Subcutaneous abdominal adipose tissue (tissue), 5 donors: ENCODE measurements around the gene NMD3.

Experiments used
- H3K27ac ChIP-seq: one replicate; pipeline ENCODE4 v1.7.0; 2013; ENCODE audit warnings: low read depth, mild to moderate bottlenecking, inconsistent platforms, low read length, moderate library complexity
- H3K27me3 ChIP-seq, 5 donors: one replicate each; pipeline ENCODE4 v1.7.0; 2013; ENCODE audit warnings: low read length in 5 of 5, inconsistent platforms in 1 of 5; ENCODE audit not compliant: control insufficient read depth in 5 of 5, insufficient read depth in 4 of 5
- H3K36me3 ChIP-seq, 5 donors: one replicate each; pipeline ENCODE4 v1.7.0; 2013; ENCODE audit warnings: low read length in 5 of 5; ENCODE audit not compliant: control insufficient read depth in 5 of 5, insufficient read depth in 5 of 5
- H3K4me1 ChIP-seq, 5 donors: one replicate each; pipeline ENCODE4 v1.7.0; 2013; ENCODE audit warnings: low read length in 5 of 5, mild to moderate bottlenecking in 3 of 5, moderate library complexity in 1 of 5; ENCODE audit not compliant: control insufficient read depth in 5 of 5, insufficient read depth in 5 of 5
- H3K4me3 ChIP-seq, 5 donors: one replicate each; pipeline ENCODE4 v1.7.0; 2013; ENCODE audit warnings: low read length in 5 of 5, low read depth in 1 of 5
- H3K9ac ChIP-seq, 5 donors: one replicate each; pipeline ENCODE4 v1.7.0; 2013; ENCODE audit warnings: low read length in 5 of 5, mild to moderate bottlenecking in 4 of 5, moderate library complexity in 3 of 5
- H3K9me3 ChIP-seq, 5 donors: one replicate each; pipeline ENCODE4 v1.7.0; 2013; ENCODE audit warnings: low read length in 5 of 5; ENCODE audit not compliant: control insufficient read depth in 5 of 5
- donor health status: healthy.
- donor health status: healthy.
- donor health status: healthy.
- donor health status: healthy.
- donor health status: healthy.

NMD3 gene

GRCh38 chr3:161253711-161254110 is 32.6 kb downstream of the NMD3 start:
- no peak overlapping the region for H3K27ac ChIP-seq
- H3K36me3 ChIP-seq, result peaks cover 49 to 65% (median 54%) of the 10 kb centered on the region in 5 donors

GRCh38 chr3:161254861-161255260 is 33.8 kb downstream of the NMD3 start:
- Histone ChIP-seq H3K36me3 (peaks cover 43 to 58% (median 47%) of the 10 kb centered on the region in 5 donors), H3K27ac (no peak overlapping the region)

More at GRCh38 chr3:161253711-161254110, 32.6 kb downstream of the NMD3 start:
- Histone ChIP-seq H3K4me3 (no peak overlapping the region), H3K27me3 (no peaks in the 10 kb centered on the region), H3K9me3 (no peaks in the 10 kb centered on the region), H3K9ac (no peak overlapping the region), H3K4me1 (no peaks in the 10 kb centered on the region)

GRCh38 chr3:161263057-161263456 is 41.9 kb downstream of the NMD3 start:
- Histone ChIP-seq H3K4me3 (no peak overlapping the region), H3K9ac (no peak overlapping the region), H3K4me1 (peaks cover 0 to 6% (median 4%) of the 10 kb centered on the region in 5 donors), H3K9me3 (peaks cover 0 to 8% (median 0%) of the 10 kb centered on the region in 5 donors), H3K27ac (no peak overlapping the region), H3K27me3 (no peaks in the 10 kb centered on the region), H3K36me3 (peaks cover 3 to 28% (median 11%) of the 10 kb centered on the region in 5 donors)

More at GRCh38 chr3:161254861-161255260, 33.8 kb downstream of the NMD3 start:
- Histone ChIP-seq H3K4me1 (no peaks in the 10 kb centered on the region), H3K27me3 (no peaks in the 10 kb centered on the region), H3K9ac (no peak overlapping the region), H3K4me3 (no peak overlapping the region), H3K9me3 (no peaks in the 10 kb centered on the region)

- H3K4me3 ChIP-seq, result no peak overlapping the region
- H3K27ac ChIP-seq, result no peak overlapping the region
- H3K9me3 ChIP-seq, result peaks cover 0 to 8% (median 0%) of the 10 kb centered on the region in 5 donors
- H3K4me1 ChIP-seq, result peaks cover 0 to 6% (median 4%) of the 10 kb centered on the region in 5 donors
- peaks cover 0 to 18% (median 5%) of the 10 kb centered on the region in 5 donors for H3K36me3 ChIP-seq
- H3K27me3 ChIP-seq, result no peaks in the 10 kb centered on the region
- H3K9ac ChIP-seq, result no peak overlapping the region
These were observed 43.7 kb downstream of the NMD3 start for GRCh38 chr3:161264852-161265251.

- H3K27ac ChIP-seq, result no peak overlapping the region
- H3K9ac ChIP-seq, result no peak overlapping the region
- H3K4me3 ChIP-seq, result no peak overlapping the region
- no peaks in the 10 kb centered on the region for H3K27me3 ChIP-seq
- peaks cover 0 to 8% (median 0%) of the 10 kb centered on the region in 5 donors for H3K9me3 ChIP-seq
- H3K36me3 ChIP-seq, result peaks cover 0 to 16% (median 8%) of the 10 kb centered on the region in 5 donors
- peaks cover 0 to 6% (median 4%) of the 10 kb centered on the region in 5 donors for H3K4me1 ChIP-seq
These were observed 44.9 kb downstream of the NMD3 start for GRCh38 chr3:161265916-161266571.

- H3K9me3 ChIP-seq, result peaks cover 0 to 8% (median 0%) of the 10 kb centered on the region in 5 donors
- H3K9ac ChIP-seq, result no peak overlapping the region
- H3K4me1 ChIP-seq, result peaks cover 0 to 6% (median 4%) of the 10 kb centered on the region in 5 donors
- H3K4me3 ChIP-seq, result no peak overlapping the region
- H3K27ac ChIP-seq, result no peak overlapping the region
- peaks cover 0 to 16% (median 8%) of the 10 kb centered on the region in 5 donors for H3K36me3 ChIP-seq
- no peaks in the 10 kb centered on the region for H3K27me3 ChIP-seq
These were observed 45.6 kb downstream of the NMD3 start for GRCh38 chr3:161266731-161267150.

GRCh38 chr3:161267646-161268045 is 46.5 kb downstream of the NMD3 start:
- H3K36me3 ChIP-seq, result peaks cover 0 to 16% (median 8%) of the 10 kb centered on the region in 5 donors
- H3K9me3 ChIP-seq, result peaks cover 0 to 8% (median 0%) of the 10 kb centered on the region in 5 donors
- peaks cover 0 to 6% (median 4%) of the 10 kb centered on the region in 5 donors for H3K4me1 ChIP-seq
- H3K27me3 ChIP-seq, result no peaks in the 10 kb centered on the region
- no peak overlapping the region for H3K9ac ChIP-seq
- no peak overlapping the region for H3K4me3 ChIP-seq
- no peak overlapping the region for H3K27ac ChIP-seq

- Histone ChIP-seq H3K27ac (no peak overlapping the region), H3K27me3 (no peaks in the 10 kb centered on the region), H3K4me3 (no peak overlapping the region), H3K36me3 (peaks cover 0 to 16% (median 8%) of the 10 kb centered on the region in 5 donors), H3K9ac (no peak overlapping the region), H3K9me3 (peaks cover 0 to 8% (median 0%) of the 10 kb centered on the region in 5 donors), H3K4me1 (peaks cover 0 to 3% (median 0%) of the 10 kb centered on the region in 5 donors)
These were observed 47.5 kb downstream of the NMD3 start for GRCh38 chr3:161268601-161269000.

GRCh38 chr3:161270991-161271390 is 49.9 kb downstream of the NMD3 start:
- H3K4me1 ChIP-seq, result peaks cover 0 to 3% (median 0%) of the 10 kb centered on the region in 5 donors
- H3K27ac ChIP-seq, result no peak overlapping the region
- no peaks in the 10 kb centered on the region for H3K27me3 ChIP-seq
- no peak overlapping the region for H3K9ac ChIP-seq
- no peaks in the 10 kb centered on the region for H3K9me3 ChIP-seq
- peaks cover 3 to 13% (median 5%) of the 10 kb centered on the region in 5 donors for H3K36me3 ChIP-seq
- no peak overlapping the region for H3K4me3 ChIP-seq

GRCh38 chr3:161271646-161272045 is 50.5 kb downstream of the NMD3 start:
- Histone ChIP-seq H3K4me1 (peaks cover 0 to 2% (median 0%) of the 10 kb centered on the region in 5 donors), H3K27me3 (no peaks in the 10 kb centered on the region), H3K9ac (no peak overlapping the region), H3K4me3 (no peak overlapping the region), H3K9me3 (no peaks in the 10 kb centered on the region), H3K36me3 (peaks cover 3 to 17% (median 5%) of the 10 kb centered on the region in 5 donors), H3K27ac (no peak overlapping the region)
